ENCODE results near the gene ACSS3.

DNA sequence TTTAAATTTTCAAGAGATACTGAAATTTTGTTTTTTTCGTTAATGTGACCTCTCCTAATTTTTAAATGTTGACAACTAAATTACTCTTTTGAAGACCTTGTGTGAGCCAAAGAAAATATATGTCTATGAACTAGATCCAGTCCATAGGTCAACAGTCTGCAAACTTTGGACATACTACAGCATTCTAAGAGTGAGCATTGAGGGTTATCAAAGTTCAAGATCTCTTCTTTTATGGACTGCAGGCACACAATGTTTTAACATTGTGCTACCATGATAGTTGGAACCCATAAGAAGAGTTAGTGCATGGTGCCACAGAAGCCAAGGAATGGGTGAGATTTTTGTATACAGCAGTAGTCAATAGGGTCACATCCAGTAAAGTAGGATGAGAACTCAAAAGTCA is 43.0 kb upstream of the ACSS3 start:
- TF ChIP-seq POLR2AphosphoS5 (IDR thresholded peaks at IDR 0.05; ENCODE audit: low read depth, low read length) (no peak), TAF1 (IDR thresholded peaks at IDR 0.05; ENCODE audit: borderline replicate concordance, insufficient read depth, low read length) (no peak), SIN3A (IDR thresholded peaks at IDR 0.05; ENCODE audit: borderline replicate concordance, insufficient read depth, low read length) (no peak), FOXP2 (optimal IDR thresholded peaks at IDR 0.05; ENCODE audit: borderline replicate concordance, extremely low read depth, extremely low read length, insufficient read depth) (no peak)
- TF ChIP-seq, protein P1, sequence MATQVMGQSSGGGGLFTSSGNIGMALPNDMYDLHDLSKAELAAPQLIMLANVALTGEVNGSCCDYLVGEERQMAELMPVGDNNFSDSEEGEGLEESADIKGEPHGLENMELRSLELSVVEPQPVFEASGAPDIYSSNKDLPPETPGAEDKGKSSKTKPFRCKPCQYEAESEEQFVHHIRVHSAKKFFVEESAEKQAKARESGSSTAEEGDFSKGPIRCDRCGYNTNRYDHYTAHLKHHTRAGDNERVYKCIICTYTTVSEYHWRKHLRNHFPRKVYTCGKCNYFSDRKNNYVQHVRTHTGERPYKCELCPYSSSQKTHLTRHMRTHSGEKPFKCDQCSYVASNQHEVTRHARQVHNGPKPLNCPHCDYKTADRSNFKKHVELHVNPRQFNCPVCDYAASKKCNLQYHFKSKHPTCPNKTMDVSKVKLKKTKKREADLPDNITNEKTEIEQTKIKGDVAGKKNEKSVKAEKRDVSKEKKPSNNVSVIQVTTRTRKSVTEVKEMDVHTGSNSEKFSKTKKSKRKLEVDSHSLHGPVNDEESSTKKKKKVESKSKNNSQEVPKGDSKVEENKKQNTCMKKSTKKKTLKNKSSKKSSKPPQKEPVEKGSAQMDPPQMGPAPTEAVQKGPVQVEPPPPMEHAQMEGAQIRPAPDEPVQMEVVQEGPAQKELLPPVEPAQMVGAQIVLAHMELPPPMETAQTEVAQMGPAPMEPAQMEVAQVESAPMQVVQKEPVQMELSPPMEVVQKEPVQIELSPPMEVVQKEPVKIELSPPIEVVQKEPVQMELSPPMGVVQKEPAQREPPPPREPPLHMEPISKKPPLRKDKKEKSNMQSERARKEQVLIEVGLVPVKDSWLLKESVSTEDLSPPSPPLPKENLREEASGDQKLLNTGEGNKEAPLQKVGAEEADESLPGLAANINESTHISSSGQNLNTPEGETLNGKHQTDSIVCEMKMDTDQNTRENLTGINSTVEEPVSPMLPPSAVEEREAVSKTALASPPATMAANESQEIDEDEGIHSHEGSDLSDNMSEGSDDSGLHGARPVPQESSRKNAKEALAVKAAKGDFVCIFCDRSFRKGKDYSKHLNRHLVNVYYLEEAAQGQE (IDR thresholded peaks at IDR 0.05; ENCODE audit: insufficient read depth in 1 of 2, low read depth in 2 of 2, low read length in 2 of 2) = no peak

Data from PFSK-1 (cell line).